Body of pancreas (tissue), 4 donors: ENCODE results near the gene FAM234A.

Experiments
- POLR2A ChIP-seq, 3 donors: fragments of 450-650 bp; IDR thresholded peaks; one replicate each; pipeline ENCODE4 v1.6.1; 2016; ENCODE audit warnings: antibody characterized with exemption in 3 of 3, mild to moderate bottlenecking in 2 of 3
- TF ChIP-seq, protein P1 (sequence below), 7 experiments: fragments of 450-650 bp in 4 of 7; fragments of 200-600 bp in 3 of 7; sonication (generic) in 3 of 7; IDR thresholded peaks; one replicate each; pipeline ENCODE4 v1.5.1; 2016 to 2019; ENCODE audit warnings: antibody characterized with exemption in 7 of 7

DNA sequence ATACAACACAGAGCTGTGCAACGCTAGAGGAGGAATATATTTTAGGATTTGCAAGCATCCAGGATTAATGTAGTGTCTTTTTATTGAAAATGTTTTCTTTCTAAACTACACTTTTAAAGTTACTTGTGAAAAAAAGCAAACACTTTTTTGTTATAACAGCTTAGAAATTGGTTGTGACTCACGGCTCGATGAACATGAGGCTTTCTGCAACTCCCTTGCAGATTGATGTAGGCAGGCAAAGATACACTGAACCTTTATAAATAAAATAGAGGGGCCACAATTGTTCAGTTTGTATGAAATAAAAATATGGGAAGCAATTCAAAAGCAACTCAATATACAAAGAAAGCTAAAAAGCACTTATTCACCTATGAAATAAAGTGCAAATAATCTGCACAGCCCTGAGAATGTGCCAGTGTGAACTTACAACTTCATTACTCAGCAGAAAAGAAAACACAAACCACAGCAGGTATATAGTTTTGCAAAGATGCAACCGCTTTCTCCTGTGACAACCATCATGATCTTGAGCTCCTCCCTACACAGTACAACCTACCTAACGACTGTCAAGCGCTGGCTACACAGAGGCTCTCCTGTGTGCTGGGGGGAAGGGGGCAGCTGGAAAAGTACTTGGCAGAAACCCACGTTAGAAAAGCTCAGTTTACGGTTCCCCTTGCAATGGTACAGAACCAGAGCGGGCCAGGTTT is 6.3 kb upstream of the FAM234A start:
- TF ChIP-seq POLR2A (IDR thresholded peaks at IDR 0.05) = no peak
- TF ChIP-seq, protein P1, sequence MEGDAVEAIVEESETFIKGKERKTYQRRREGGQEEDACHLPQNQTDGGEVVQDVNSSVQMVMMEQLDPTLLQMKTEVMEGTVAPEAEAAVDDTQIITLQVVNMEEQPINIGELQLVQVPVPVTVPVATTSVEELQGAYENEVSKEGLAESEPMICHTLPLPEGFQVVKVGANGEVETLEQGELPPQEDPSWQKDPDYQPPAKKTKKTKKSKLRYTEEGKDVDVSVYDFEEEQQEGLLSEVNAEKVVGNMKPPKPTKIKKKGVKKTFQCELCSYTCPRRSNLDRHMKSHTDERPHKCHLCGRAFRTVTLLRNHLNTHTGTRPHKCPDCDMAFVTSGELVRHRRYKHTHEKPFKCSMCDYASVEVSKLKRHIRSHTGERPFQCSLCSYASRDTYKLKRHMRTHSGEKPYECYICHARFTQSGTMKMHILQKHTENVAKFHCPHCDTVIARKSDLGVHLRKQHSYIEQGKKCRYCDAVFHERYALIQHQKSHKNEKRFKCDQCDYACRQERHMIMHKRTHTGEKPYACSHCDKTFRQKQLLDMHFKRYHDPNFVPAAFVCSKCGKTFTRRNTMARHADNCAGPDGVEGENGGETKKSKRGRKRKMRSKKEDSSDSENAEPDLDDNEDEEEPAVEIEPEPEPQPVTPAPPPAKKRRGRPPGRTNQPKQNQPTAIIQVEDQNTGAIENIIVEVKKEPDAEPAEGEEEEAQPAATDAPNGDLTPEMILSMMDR (IDR thresholded peaks at IDR 0.05) = no peak
